Mesodermal cell (in vitro differentiated cells): ENCODE data around the gene MS4A13.
"Not testable (repeated sequence)": the region's sequence is repeated elsewhere in the genome, so short reads cannot be mapped to it uniquely, and the experiment has no call there.

Experiments used
- H3K27ac ChIP-seq: 2 replicates; pipeline ENCODE4 v1.7.0; 2013; ENCODE audit warnings: mild to moderate bottlenecking, low read depth, low read length, moderate library complexity; ENCODE audit not compliant: severe bottlenecking
- H3K36me3 ChIP-seq: 2 replicates; pipeline ENCODE4 v1.7.1; 2013; ENCODE audit warnings: mild to moderate bottlenecking, low read length, moderate library complexity; ENCODE audit not compliant: control insufficient read depth, insufficient read depth
- H3K4me1 ChIP-seq: one replicate; pipeline ENCODE4 v1.7.1; 2013; ENCODE audit warnings: mild to moderate bottlenecking, low read length; ENCODE audit not compliant: insufficient read depth, control insufficient read depth, poor library complexity, severe bottlenecking
- H3K4me3 ChIP-seq: 2 replicates; pipeline ENCODE4 v1.7.0; 2013; ENCODE audit warnings: low read length, control low read depth, mild to moderate bottlenecking; ENCODE audit not compliant: insufficient read depth, poor library complexity, severe bottlenecking; ENCODE audit errors: extremely low read depth
- H3K9me3 ChIP-seq: 2 replicates; pipeline ENCODE4 v1.7.1; 2013; ENCODE audit warnings: mild to moderate bottlenecking, low read length, moderate library complexity; ENCODE audit not compliant: control insufficient read depth
- WGBS, 2 experiments: methylation state at CpG; one replicate each; pipeline ENCODE4 v1.1.5; 2013; ENCODE audit warnings: missing lambda C conversion rate in 2 of 2; ENCODE audit not compliant: insufficient coverage in 2 of 2; 5-methylcytosine and 5-hydroxymethylcytosine counted together

The MS4A13 gene

GRCh38 chr11:60500276-60500910, 14.8 kb upstream of the MS4A13 start:
- Histone ChIP-seq H3K4me1 (no peaks in the 10 kb centered on the region), H3K36me3 (no peaks in the 10 kb centered on the region), H3K4me3 (no peak overlapping the region), H3K9me3 (no peaks in the 10 kb centered on the region), H3K27ac (no peak overlapping the region)
- WGBS, 2 experiments: 25 to 68% methylated on average over 2 of the region's 3 CpGs

- Histone ChIP-seq H3K27ac (no peak overlapping the region), H3K4me3 (no peak overlapping the region)
Observed at GRCh38 chr11:60502221-60502775, 12.9 kb upstream of the MS4A13 start.

GRCh38 chr11:60504219-60504905, 10.8 kb upstream of the MS4A13 start:
- no peak overlapping the region for H3K27ac ChIP-seq
- H3K4me1 ChIP-seq: no peaks in the 10 kb centered on the region
- no peak overlapping the region for H3K4me3 ChIP-seq
- H3K9me3 ChIP-seq: no peaks in the 10 kb centered on the region
- no peaks in the 10 kb centered on the region for H3K36me3 ChIP-seq
- WGBS, 2 experiments: 86 to 100% methylated on average over 1 to 2 of the region's 3 CpGs

More at GRCh38 chr11:60502221-60502775, 12.9 kb upstream of the MS4A13 start:
- Histone ChIP-seq H3K9me3 (no peaks in the 10 kb centered on the region), H3K4me1 (no peaks in the 10 kb centered on the region), H3K36me3 (no peaks in the 10 kb centered on the region)
- WGBS, 2 experiments: 100% methylated on average over 1 of the region's 3 CpGs; no CpG with 5 or more reads in 1 of the 2 experiments

- not testable (repeated sequence) for H3K4me1 ChIP-seq, H3K9me3 ChIP-seq, H3K4me3 ChIP-seq, H3K27ac ChIP-seq, H3K36me3 ChIP-seq
- 82 to 88% methylated on average over 9 to 11 of the region's 15 CpGs for whole genome bisulfite sequencing, 2 experiments
Observed at GRCh38 chr11:60509609-60510008, 5.6 kb upstream of the MS4A13 start.

GRCh38 chr11:60510209-60510608, 5.0 kb upstream of the MS4A13 start:
- WGBS, 2 experiments: 95 to 97% methylated on average over 13 to 18 of the region's 28 CpGs
- not testable (repeated sequence) for H3K36me3 ChIP-seq, H3K27ac ChIP-seq, H3K9me3 ChIP-seq, H3K4me3 ChIP-seq, H3K4me1 ChIP-seq

- WGBS, 2 experiments: 64 to 71% methylated on average over 4 of the region's 6 CpGs
- no peak overlapping the region for H3K4me3 ChIP-seq
- no peaks in the 10 kb centered on the region for H3K4me1 ChIP-seq
- no peaks in the 10 kb centered on the region for H3K36me3 ChIP-seq
- H3K27ac ChIP-seq: no peak overlapping the region
- no peaks in the 10 kb centered on the region for H3K9me3 ChIP-seq
Observed at GRCh38 chr11:60511393-60511792, 3.8 kb upstream of the MS4A13 start.

- Histone ChIP-seq H3K27ac (no peak overlapping the region), H3K4me1 (no peaks in the 10 kb centered on the region), H3K4me3 (no peak overlapping the region), H3K36me3 (no peaks in the 10 kb centered on the region), H3K9me3 (no peaks in the 10 kb centered on the region)
- WGBS, 2 experiments: 67 to 100% methylated on average over 1 of the region's 3 CpGs
Observed at GRCh38 chr11:60512651-60513225, 2.5 kb upstream of the MS4A13 start.

GRCh38 chr11:60513496-60514460, 1.4 kb upstream of the MS4A13 start:
- Histone ChIP-seq H3K9me3 (no peaks in the 10 kb centered on the region), H3K27ac (no peak overlapping the region), H3K4me1 (no peaks in the 10 kb centered on the region), H3K4me3 (no peak overlapping the region), H3K36me3 (no peaks in the 10 kb centered on the region)
- 86 to 100% methylated on average over 1 of the region's 2 CpGs for WGBS, 2 experiments

GRCh38 chr11:60528465-60528864, 13.3 kb downstream of the MS4A13 start:
- no peak overlapping the region for H3K27ac ChIP-seq
- H3K36me3 ChIP-seq: no peaks in the 10 kb centered on the region
- H3K9me3 ChIP-seq: no peaks in the 10 kb centered on the region
- H3K4me1 ChIP-seq: no peaks in the 10 kb centered on the region
- WGBS, 2 experiments: no CpG with 5 or more reads among the region's 1 CpG
- no peak overlapping the region for H3K4me3 ChIP-seq

- Histone ChIP-seq H3K9me3 (no peaks in the 10 kb centered on the region), H3K4me1 (no peaks in the 10 kb centered on the region), H3K27ac (no peak overlapping the region), H3K4me3 (no peak overlapping the region), H3K36me3 (no peaks in the 10 kb centered on the region)
- WGBS, 2 experiments: 67 to 78% methylated on average over 1 of the region's 1 CpG
Observed at GRCh38 chr11:60528934-60529333, 13.7 kb downstream of the MS4A13 start.
